K562 (cell line): Measurements from ENCODE around the gene CD164L2. TPM values are rescaled to one million over a fixed set of nuclear protein-coding genes. Genes with fewer than 3 reads are reported as not detected.
A peak's percentile ranks its signal among the peaks of the same experiment; 100 is the strongest.

Experiments used
- ATAC-seq: fragments of 200-7000 bp; cut with Tn5 transposase; 3 replicates; pipeline ENCODE4 v1.9.1; 2020; ENCODE audit warnings: moderate library complexity
- BruUV-seq: library from RNA; stranded (reverse); fragments of 400-500 nt; replicated peaks from 2 replicates; lab custom pipeline; 2021; lab: Mats Ljungman, UMichigan
- CTCF ChIA-PET: fragments of 300-600 bp; formaldehyde crosslinking; extraction: SDS; loops from one replicate; lab custom pipeline; 2021; ENCODE audit warnings: low intra/inter-chr PET ratio; lab: Yijun Ruan, JAX
- POLR2A ChIA-PET: fragments of 300-600, 350-650 bp; sonication (Branson Sonifier 250); formaldehyde crosslinking; extraction: SDS; loops from one replicate; lab custom pipeline; 2021; ENCODE audit warnings: antibody characterized with exemption, inconsistent platforms; lab: Yijun Ruan, JAX
- DNase-seq, 4 experiments: peaks; one replicate each; pipeline versions ENCODE4 v3.0.0 to v3.0.0-alpha.2; 2011 to 2018; ENCODE audit warnings: low spot score in 3 of 4, mixed read lengths in 3 of 4; ENCODE audit errors: extremely low read depth in 1 of 4
- FAIRE-seq: peaks from 2 replicates; lab custom pipeline; 2011; peaks lifted over from hg19 to GRCh38; lab: Jason Lieb, UNC
- H2AFZ ChIP-seq: 2 replicates; pipeline ENCODE4 v1.6.0; 2011; ENCODE audit warnings: low read depth, low read length, control low read depth, inconsistent platforms
- H3K27ac ChIP-seq: fragments of 200-600 bp; 3 replicates; pipeline ENCODE4 v1.8.0; 2011; ENCODE audit warnings: low read depth, mild to moderate bottlenecking, control low read depth, inconsistent platforms, low read length, moderate library complexity, mixed read lengths; ENCODE audit errors: extremely low read depth
- H3K27me3 ChIP-seq, 2 experiments: fragments of 300-600 bp in 1 of 2; 2 replicates in 1 of 2; 3 replicates in 1 of 2; pipeline versions ENCODE4 v1.6.0 to v1.8.0; 2011; ENCODE audit warnings: inconsistent platforms in 2 of 2, low read length in 2 of 2, mild to moderate bottlenecking in 1 of 2, mixed read lengths in 1 of 2, moderate library complexity in 1 of 2; ENCODE audit not compliant: control insufficient read depth in 2 of 2, insufficient read depth in 2 of 2
- H3K36me3 ChIP-seq: fragments of 300-600 bp; 3 replicates; pipeline ENCODE4 v1.8.0; 2011; ENCODE audit warnings: mild to moderate bottlenecking, low read length, inconsistent platforms; ENCODE audit not compliant: control insufficient read depth, insufficient read depth
- H3K4me1 ChIP-seq, 2 experiments: fragments of 200-600 bp in 1 of 2; replicated peaks in 1 of 2; 2 replicates in 1 of 2; 3 replicates in 1 of 2; pipeline versions ENCODE4 v1.5.1 to v1.8.0; 2011; ENCODE audit warnings: inconsistent platforms in 2 of 2, low read length in 2 of 2, mild to moderate bottlenecking in 1 of 2, mixed read lengths in 1 of 2, moderate library complexity in 1 of 2; ENCODE audit not compliant: control insufficient read depth in 2 of 2, insufficient read depth in 2 of 2
- H3K4me2 ChIP-seq: 2 replicates; pipeline ENCODE4 v1.6.1; 2011; ENCODE audit warnings: low read length, control low read depth, inconsistent platforms, mixed read lengths; ENCODE audit not compliant: insufficient read depth
- H3K4me3 ChIP-seq: fragments of 200-600 bp; sonication (generic), shearing (Covaris generic); 2 replicates; pipeline ENCODE4 v1.5.1; 2016; ENCODE audit warnings: control low read depth, inconsistent platforms
- H3K79me2 ChIP-seq: fragments of 200-600 bp; 3 replicates; pipeline ENCODE4 v1.8.0; 2011; ENCODE audit warnings: low read length, inconsistent platforms; ENCODE audit not compliant: control insufficient read depth, insufficient read depth
- H3K9ac ChIP-seq, 2 experiments: 2 replicates each; pipeline versions ENCODE4 v1.6.0 to v1.6.1; 2011; ENCODE audit warnings: low read depth in 2 of 2, low read length in 2 of 2, control low read depth in 1 of 2, inconsistent platforms in 1 of 2, mild to moderate bottlenecking in 1 of 2, mixed read lengths in 1 of 2; ENCODE audit not compliant: insufficient read depth in 1 of 2
- H3K9me1 ChIP-seq: one replicate; pipeline ENCODE4 v1.6.0; 2011; ENCODE audit warnings: inconsistent platforms, mild to moderate bottlenecking, low read length, moderate library complexity; ENCODE audit not compliant: control insufficient read depth, insufficient read depth
- H3K9me3 ChIP-seq: replicated peaks from 2 replicates; pipeline ENCODE4 v1.5.1; 2011; ENCODE audit warnings: low read depth, low read length, inconsistent platforms; ENCODE audit not compliant: control insufficient read depth, insufficient read depth
- H4K20me1 ChIP-seq: replicated peaks from 2 replicates; pipeline ENCODE4 v1.6.1; 2011; ENCODE audit warnings: low read length, inconsistent platforms, mixed read lengths; ENCODE audit not compliant: control insufficient read depth, insufficient read depth
- BMI1 ChIP-seq: fragments of 150-350 bp; IDR thresholded peaks from 2 replicates; pipeline ENCODE4 v1.6.1; 2014; ENCODE audit warnings: low read length
- KDM2B ChIP-seq: fragments of 250-450 bp; sonication (Bioruptor Pico); IDR thresholded peaks from 2 replicates; pipeline ENCODE4 v1.8.0; 2021; ENCODE audit warnings: mild to moderate bottlenecking, moderate library complexity
- MYC ChIP-seq, 2 experiments: fragments of 250-450 bp in 1 of 2; sonication (Bioruptor Pico) in 1 of 2; IDR thresholded peaks; 2 replicates each; pipeline versions ENCODE4 v1.5.1 to v1.6.1; 2012 to 2021; ENCODE audit warnings: low read depth in 2 of 2, borderline replicate concordance in 1 of 2, improper control_type of control experiment in 1 of 2, low read length in 1 of 2, mild to moderate bottlenecking in 1 of 2, moderate library complexity in 1 of 2
- PRMT5 ChIP-seq: sonication (generic); formaldehyde crosslinking; IDR thresholded peaks from 2 replicates; pipeline ENCODE4 v1.5.0; 2020; ENCODE audit warnings: missing genetic modification reagents
- SMAD4 ChIP-seq: fragments of 250-450 bp; sonication (Bioruptor Pico); conservative IDR thresholded peaks from 2 replicates; pipeline ENCODE4 v1.8.0; 2021; ENCODE audit warnings: inconsistent platforms, mild to moderate bottlenecking, moderate library complexity
- SREBF1 ChIP-seq: fragments of 150-350 bp; IDR thresholded peaks from 2 replicates; pipeline ENCODE4 v1.6.1; 2014; ENCODE audit warnings: antibody characterized with exemption, low read depth, low read length, borderline replicate concordance
- WGBS: fragments of 100-300 bp; shearing (Covaris generic); methylation state at CpG from one replicate; pipeline ENCODE4 v1.1.6; 2016; ENCODE audit warnings: low coverage, mixed read lengths; ENCODE audit not compliant: insufficient coverage; ENCODE audit errors: missing lambda C conversion rate; 5-methylcytosine and 5-hydroxymethylcytosine counted together
- in situ Hi-C: fragments of 300-500 bp; cut with MboI; formaldehyde crosslinking; loops from 4 replicates; pipeline ENCODE4 v1.15.0; 2018; ENCODE audit warnings: inconsistent platforms, mixed read lengths
- intact Hi-C: fragments of 100-400 bp; cut with micrococcal nuclease; formaldehyde crosslinking; loops from 2 replicates; pipeline ENCODE4 v1.14.2; 2022
- polyA plus RNA-seq, 8 experiments: library from polyadenylated mRNA; depleted of rRNA in 4 of 8; stranded (reverse) in 5 of 8; unstranded in 3 of 8; fragments of >200 nt; fragmentation: Nextera tagmentation in 2 of 8; fragmentation: Illumina TruSeq in 1 of 8; extraction: Ambion mirVana in 2 of 8; extraction: Trizol in 1 of 8; gene quantifications; 2 replicates each; pipeline versions ENCODE4 v1.2.1 to v1.2.3, GENCODE V29; 2011 to 2014; ENCODE audit warnings: inconsistent platforms in 1 of 8, missing spikeins in 1 of 8
- total RNA-seq, 7 experiments: library from RNA; depleted of rRNA in 6 of 7; stranded (reverse); fragments of >200 nt in 6 of 7; fragmentation: Illumina TruSeq in 2 of 7; extraction: Trizol in 2 of 7; gene quantifications; 2 replicates each; pipeline versions ENCODE4 v1.2.1 to v1.2.3, GENCODE V29; 2011 to 2021; ENCODE audit warnings: low replicate concordance in 1 of 7
- TF ChIP-seq, protein P1 (sequence below), 2 experiments: fragments of 450-650 bp; conservative IDR thresholded peaks; 2 replicates each; pipeline ENCODE4 v1.6.1; 2017; ENCODE audit warnings: mild to moderate bottlenecking in 2 of 2, moderate library complexity in 2 of 2
- TF ChIP-seq, protein P2 (sequence below): sonication (generic); formaldehyde crosslinking; IDR thresholded peaks from 2 replicates; pipeline ENCODE4 v1.5.0; 2020; ENCODE audit warnings: missing genetic modification reagents
- TF ChIP-seq, protein P3 (sequence below): fragments of 200-800 bp; sonication (Bioruptor generic); IDR thresholded peaks from 2 replicates; pipeline ENCODE4 v1.6.1; 2017; ENCODE audit warnings: missing genetic modification characterization, missing compliant biosample characterization

CD164L2 gene
- total and polyA plus RNA-seq, 9 of the 15 experiments (the other 6 are each of a cell fraction or from before 2014, with no cell fraction given) = 0.08 to 0.92 (median 0.38) TPM; not detected in 1

DNA sequence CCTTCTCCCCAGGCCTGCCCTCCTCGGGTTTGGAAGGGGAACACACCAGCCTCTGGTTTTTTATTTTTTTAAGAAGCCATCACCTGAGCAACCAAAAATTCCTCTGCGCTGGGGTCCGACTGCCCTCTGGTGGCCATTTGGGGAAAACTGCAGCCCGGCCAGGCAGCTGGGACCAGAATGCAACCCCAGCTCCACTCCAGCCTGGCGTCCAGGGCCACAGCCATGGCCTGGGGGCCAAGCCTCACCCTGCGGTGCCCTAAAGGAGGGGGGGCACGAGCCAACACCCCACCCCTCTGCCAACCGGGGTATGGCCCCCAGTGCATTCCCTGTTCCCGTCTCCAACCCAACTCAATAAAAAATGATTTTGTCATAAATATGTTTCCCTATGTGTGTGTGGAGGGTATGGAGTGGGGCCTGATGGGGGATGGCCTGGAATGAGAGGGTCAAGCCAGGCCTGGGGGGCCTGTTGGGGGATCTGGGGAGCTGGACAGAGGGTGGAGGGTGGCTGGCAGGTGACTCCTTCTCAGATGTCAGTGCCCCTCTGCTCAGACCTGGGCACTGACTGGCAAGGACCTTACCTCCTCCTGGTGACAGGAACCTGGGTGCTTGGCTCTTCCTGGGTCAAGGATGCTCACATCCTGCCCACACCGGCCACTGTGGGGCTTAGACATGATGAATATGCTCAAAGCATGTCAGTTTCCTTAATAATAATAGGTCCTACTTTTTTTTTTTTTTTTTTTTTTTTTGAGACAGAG is 12.5 kb upstream of the CD164L2 start:
- in situ Hi-C loops (loop anchor here (5.0 kb wide), 1 partner anchor 212 kb away; no protein-coding TSS in a partner anchor), intact Hi-C loops (loop anchor here (1.0 to 5.0 kb wide), 3 partner anchors 63 to 348 kb away; no protein-coding TSS in a partner anchor)
- H4K20me1 ChIP-seq = no peaks in the 10 kb centered on the region
- no peaks in the 10 kb centered on the region for H3K9me1 ChIP-seq
- ATAC-seq (peak; percentile 69), FAIRE-seq (peak; percentile 88), DNase-seq (peak; percentile 78 to 86 (median 82))
- no peaks in the 10 kb centered on the region for H3K27me3 ChIP-seq
- no peak overlapping the region for H3K4me3 ChIP-seq
- WGBS = under 1% methylated on average over 10 of the region's 10 CpGs
- peak overlapping the region in 1 of 2 experiments; percentile 76; a peak in 1 of 4 replicates for H3K9ac ChIP-seq
- POLR2A ChIA-PET = interaction anchor here (0.6 to 2.1 kb wide), 5 partner anchors 27 to 494 kb away, joined by 3 to 10 read pairs (median 4); partner anchors contain the start of gene MAP3K6
- H3K4me1 ChIP-seq = peaks cover 8 to 55% of the 10 kb centered on the region in 2 experiments
- CTCF ChIA-PET = interaction anchor here (0.7 to 2.9 kb wide), 14 partner anchors 29 to 351 kb away, joined by 3 to 49 read pairs (median 4); partner anchors contain the start of genes AHDC1 and MAP3K6
- no peak overlapping the region for H2AFZ ChIP-seq
- peaks cover 12% of the 10 kb centered on the region for H3K79me2 ChIP-seq
- no peak overlapping the region for H3K4me2 ChIP-seq
- peaks cover 9% of the 10 kb centered on the region; the same call in 1 of the 3 replicates for H3K36me3 ChIP-seq
- no peaks in the 10 kb centered on the region for H3K9me3 ChIP-seq
- no peak overlapping the region for H3K27ac ChIP-seq
- no TSS peak for BruUV-seq
- TF ChIP-seq KDM2B (CRISPR knock-in tag) (no peak), SREBF1 (peak; percentile 59; the same call in 1 of the 2 replicates), MYC (IDR thresholded peaks at IDR 0.05; ENCODE audit: low read depth, low read length) (0 out of 2 replicates have a peak, but pooled peaks have one; percentile 24), MYC (CRISPR knock-in tag; IDR thresholded peaks at IDR 0.05; ENCODE audit: borderline replicate concordance, low read depth) (no peak), PRMT5 (CRISPR knock-in tag) (no peak), BMI1 (peak; percentile 52; the same call in 1 of the 2 replicates), SMAD4 (0 out of 2 replicates have a peak, but pooled peaks have one; percentile 20)
- TF ChIP-seq, protein P1, sequence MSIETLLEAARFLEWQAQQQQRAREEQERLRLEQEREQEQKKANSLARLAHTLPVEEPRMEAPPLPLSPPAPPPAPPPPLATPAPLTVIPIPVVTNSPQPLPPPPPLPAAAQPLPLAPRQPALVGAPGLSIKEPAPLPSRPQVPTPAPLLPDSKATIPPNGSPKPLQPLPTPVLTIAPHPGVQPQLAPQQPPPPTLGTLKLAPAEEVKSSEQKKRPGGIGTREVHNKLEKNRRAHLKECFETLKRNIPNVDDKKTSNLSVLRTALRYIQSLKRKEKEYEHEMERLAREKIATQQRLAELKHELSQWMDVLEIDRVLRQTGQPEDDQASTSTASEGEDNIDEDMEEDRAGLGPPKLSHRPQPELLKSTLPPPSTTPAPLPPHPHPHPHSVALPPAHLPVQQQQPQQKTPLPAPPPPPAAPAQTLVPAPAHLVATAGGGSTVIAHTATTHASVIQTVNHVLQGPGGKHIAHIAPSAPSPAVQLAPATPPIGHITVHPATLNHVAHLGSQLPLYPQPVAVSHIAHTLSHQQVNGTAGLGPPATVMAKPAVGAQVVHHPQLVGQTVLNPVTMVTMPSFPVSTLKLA (conservative IDR thresholded peaks at IDR 0.05) = 0 out of 4 replicates have a peak, but pooled peaks have one; percentile 17 to 28
- TF ChIP-seq, protein P2, sequence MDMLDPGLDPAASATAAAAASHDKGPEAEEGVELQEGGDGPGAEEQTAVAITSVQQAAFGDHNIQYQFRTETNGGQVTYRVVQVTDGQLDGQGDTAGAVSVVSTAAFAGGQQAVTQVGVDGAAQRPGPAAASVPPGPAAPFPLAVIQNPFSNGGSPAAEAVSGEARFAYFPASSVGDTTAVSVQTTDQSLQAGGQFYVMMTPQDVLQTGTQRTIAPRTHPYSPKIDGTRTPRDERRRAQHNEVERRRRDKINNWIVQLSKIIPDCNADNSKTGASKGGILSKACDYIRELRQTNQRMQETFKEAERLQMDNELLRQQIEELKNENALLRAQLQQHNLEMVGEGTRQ (CRISPR knock-in tag) = no peak
- TF ChIP-seq, protein P3, sequence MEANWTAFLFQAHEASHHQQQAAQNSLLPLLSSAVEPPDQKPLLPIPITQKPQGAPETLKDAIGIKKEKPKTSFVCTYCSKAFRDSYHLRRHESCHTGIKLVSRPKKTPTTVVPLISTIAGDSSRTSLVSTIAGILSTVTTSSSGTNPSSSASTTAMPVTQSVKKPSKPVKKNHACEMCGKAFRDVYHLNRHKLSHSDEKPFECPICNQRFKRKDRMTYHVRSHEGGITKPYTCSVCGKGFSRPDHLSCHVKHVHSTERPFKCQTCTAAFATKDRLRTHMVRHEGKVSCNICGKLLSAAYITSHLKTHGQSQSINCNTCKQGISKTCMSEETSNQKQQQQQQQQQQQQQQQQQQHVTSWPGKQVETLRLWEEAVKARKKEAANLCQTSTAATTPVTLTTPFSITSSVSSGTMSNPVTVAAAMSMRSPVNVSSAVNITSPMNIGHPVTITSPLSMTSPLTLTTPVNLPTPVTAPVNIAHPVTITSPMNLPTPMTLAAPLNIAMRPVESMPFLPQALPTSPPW = 0 out of 2 replicates have a peak, but pooled peaks have one; percentile 24
